Measurements from ENCODE around the gene SCN2A. TPM values are rescaled to one million over a fixed set of nuclear protein-coding genes. Genes with fewer than 3 reads are reported as not detected.

Gene SCN2A
- total RNA-seq, 2 donors from 2014 or later = 1.8 TPM; not detected in 1

GRCh38 chr2:165237056-165237455 is 2.2 kb upstream of the SCN2A start:
- TF ChIP-seq CTCF (IDR thresholded peaks at IDR 0.05) = no peak
- DNase-seq (ENCODE audit: low spot score) = no peak
- H3K27me3 ChIP-seq (replicated peaks; ENCODE audit: insufficient read depth) = no peaks in the 10 kb centered on the region
- ATAC-seq (ENCODE audit: insufficient number of reproducible peaks, low FRiP score, low read depth) = no peak
- H3K27ac ChIP-seq = no peak overlapping the region
- H3K4me1 ChIP-seq (ENCODE audit: control insufficient read depth in 1 of 2, low read depth in 2 of 2) = no peaks in the 10 kb centered on the region
- H3K4me3 ChIP-seq = no peak overlapping the region
- H3K36me3 ChIP-seq = no peaks in the 10 kb centered on the region
- H3K9me3 ChIP-seq = no peaks in the 10 kb centered on the region

GRCh38 chr2:165238295-165238694 is 919 bp upstream of the SCN2A start:
- Histone ChIP-seq H3K9me3 (no peaks in the 10 kb centered on the region), H3K4me3 (no peak overlapping the region), H3K36me3 (no peaks in the 10 kb centered on the region), H3K4me1 (ENCODE audit: control insufficient read depth in 1 of 2, low read depth in 2 of 2) (no peaks in the 10 kb centered on the region), H3K27ac (no peak overlapping the region), H3K27me3 (replicated peaks; ENCODE audit: insufficient read depth) (no peaks in the 10 kb centered on the region)
- TF ChIP-seq CTCF (IDR thresholded peaks at IDR 0.05) = no peak
- no peak for ATAC-seq (ENCODE audit: insufficient number of reproducible peaks, low FRiP score, low read depth)
- no peak for DNase-seq (ENCODE audit: low spot score)

GRCh38 chr2:165239856-165240515 is 772 bp downstream of the SCN2A start:
- TF ChIP-seq CTCF (IDR thresholded peaks at IDR 0.05) = no peak
- Histone ChIP-seq H3K27me3 (replicated peaks; ENCODE audit: insufficient read depth) (no peaks in the 10 kb centered on the region), H3K27ac (no peak overlapping the region), H3K4me1 (ENCODE audit: control insufficient read depth in 1 of 2, low read depth in 2 of 2) (no peaks in the 10 kb centered on the region), H3K36me3 (no peaks in the 10 kb centered on the region), H3K9me3 (no peaks in the 10 kb centered on the region), H3K4me3 (no peak overlapping the region)
- ATAC-seq (ENCODE audit: insufficient number of reproducible peaks, low FRiP score, low read depth) (no peak), DNase-seq (ENCODE audit: low spot score) (no peak)

GRCh38 chr2:165240916-165241315 is 1.7 kb downstream of the SCN2A start:
- DNase-seq (ENCODE audit: low spot score) = no peak
- H3K9me3 ChIP-seq = no peaks in the 10 kb centered on the region
- H3K4me1 ChIP-seq (ENCODE audit: control insufficient read depth in 1 of 2, low read depth in 2 of 2) = no peaks in the 10 kb centered on the region
- no peak overlapping the region for H3K27ac ChIP-seq
- H3K36me3 ChIP-seq = no peaks in the 10 kb centered on the region
- no peak for ATAC-seq (ENCODE audit: insufficient number of reproducible peaks, low FRiP score, low read depth)
- TF ChIP-seq CTCF (IDR thresholded peaks at IDR 0.05) = no peak
- H3K4me3 ChIP-seq = no peak overlapping the region
- H3K27me3 ChIP-seq (replicated peaks; ENCODE audit: insufficient read depth) = no peaks in the 10 kb centered on the region

GRCh38 chr2:165245081-165245793 is 6.0 kb downstream of the SCN2A start:
- ATAC-seq (ENCODE audit: insufficient number of reproducible peaks, low FRiP score, low read depth) (no peak), DNase-seq (ENCODE audit: low spot score) (no peak)
- no peak for TF ChIP-seq CTCF (IDR thresholded peaks at IDR 0.05)
- Histone ChIP-seq H3K9me3 (no peaks in the 10 kb centered on the region), H3K27me3 (replicated peaks; ENCODE audit: insufficient read depth) (no peaks in the 10 kb centered on the region), H3K36me3 (no peaks in the 10 kb centered on the region), H3K4me1 (ENCODE audit: control insufficient read depth in 1 of 2, low read depth in 2 of 2) (no peaks in the 10 kb centered on the region), H3K27ac (no peak overlapping the region), H3K4me3 (no peak overlapping the region)

Measured in thoracic aorta (tissue), 2 donors.